ENCODE results near the gene ZNF462.

GRCh38 chr9:107020040-107020530 is 157.1 kb downstream of the ZNF462 start:
- TF ChIP-seq CTCF (conservative IDR thresholded peaks at IDR 0.05) (no peak), ZFX (IDR thresholded peaks at IDR 0.05) (no peak)
